Esophagus muscularis mucosa (tissue), 4 donors: ENCODE data around the gene CPNE8. TPM values are rescaled to one million over a fixed set of nuclear protein-coding genes. Genes with fewer than 3 reads are reported as not detected.
A peak's percentile ranks its signal among the peaks of the same experiment; 100 is the strongest.

Experiments
- DNase-seq: peaks from one replicate; pipeline ENCODE4 v3.0.0-alpha.2; 2017; ENCODE audit errors: extremely low spot score
- H3K27ac ChIP-seq, 4 donors: fragments of 200-600 bp; sonication (generic); replicated peaks in 1 of 4; 1 replicate in 3 of 4; 2 replicates in 1 of 4; pipeline ENCODE4 v1.5.1; 2016 to 2019; ENCODE audit warnings: mild to moderate bottlenecking in 1 of 4
- H3K27me3 ChIP-seq, 4 donors: fragments of 200-600 bp; sonication (generic); one replicate each; pipeline versions ENCODE4 v1.5.1 to v1.6.0; 2016 to 2019
- H3K36me3 ChIP-seq, 4 donors: fragments of 200-600 bp; sonication (generic); one replicate each; pipeline ENCODE4 v1.5.1; 2016 to 2019
- H3K4me1 ChIP-seq, 4 donors: fragments of 200-600 bp; sonication (generic); one replicate each; pipeline ENCODE4 v1.5.1; 2016 to 2019
- H3K4me3 ChIP-seq, 4 donors: fragments of 200-600 bp; sonication (generic); 1 replicate in 2 of 4; 2 replicates in 2 of 4; pipeline ENCODE4 v1.5.1; 2016 to 2019; ENCODE audit warnings: mild to moderate bottlenecking in 4 of 4, moderate library complexity in 1 of 4
- H3K9me3 ChIP-seq, 4 donors: fragments of 200-600 bp; sonication (generic); 1 replicate in 3 of 4; 2 replicates in 1 of 4; pipeline ENCODE4 v1.5.1; 2016 to 2019
- EP300 ChIP-seq: sonication (generic); formaldehyde crosslinking; IDR thresholded peaks from one replicate; pipeline ENCODE4 v1.6.1; 2017; ENCODE audit warnings: antibody characterized with exemption
- POLR2A ChIP-seq: fragments of 450-650 bp; IDR thresholded peaks from one replicate; pipeline ENCODE4 v1.6.1; 2017; ENCODE audit warnings: antibody characterized with exemption, moderate library complexity, mild to moderate bottlenecking, low read depth
- POLR2AphosphoS5 ChIP-seq, 2 donors: sonication (generic); formaldehyde crosslinking; IDR thresholded peaks; one replicate each; pipeline ENCODE4 v1.6.1; 2017; ENCODE audit warnings: antibody characterized with exemption in 2 of 2
- WGBS: methylation state at CpG from one replicate; pipeline ENCODE4 v1.1.5; 2018; 5-methylcytosine and 5-hydroxymethylcytosine counted together
- intact Hi-C: fragments of 100-400 bp; cut with DNase I; formaldehyde crosslinking; loops from one replicate; pipeline ENCODE4 v1.15.1; 2023
- total RNA-seq, 4 donors: library from RNA; depleted of rRNA; stranded (reverse); fragments of >200 nt; gene quantifications; one replicate each; pipeline versions ENCODE4 v1.1.0 to v1.2.1, GENCODE V29; 2016
- TF ChIP-seq, protein P1 (sequence below), 3 experiments: fragments of 200-600 bp in 2 of 3; fragments of 450-650 bp in 1 of 3; sonication (generic) in 2 of 3; IDR thresholded peaks; one replicate each; pipeline ENCODE4 v1.5.1; 2017 to 2019; ENCODE audit warnings: antibody characterized with exemption in 3 of 3, mild to moderate bottlenecking in 2 of 3, moderate library complexity in 1 of 3

The CPNE8 gene
- total RNA-seq, 4 donors from 2014 or later, result 12.8 to 34.0 (median 21.3) TPM

DNA sequence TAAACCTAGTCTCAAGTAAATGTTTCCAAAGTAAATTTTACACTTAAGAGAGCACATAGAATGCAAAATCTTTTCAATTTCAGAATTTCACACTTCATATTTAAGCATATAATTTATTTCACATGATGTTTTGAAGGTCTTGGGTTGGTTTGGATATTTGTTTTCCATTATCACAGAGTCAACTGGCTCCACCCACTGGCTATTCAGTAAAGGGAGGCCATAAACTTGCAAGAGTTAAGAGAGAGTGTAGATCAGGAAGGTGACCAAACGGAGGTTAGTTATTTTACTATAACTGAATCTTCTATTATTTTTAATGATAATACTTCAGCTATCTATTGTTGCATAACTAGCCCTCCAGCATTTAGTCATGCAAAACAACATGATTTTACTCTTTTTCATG is 6.2 kb upstream of the CPNE8 start:
- WGBS, result 58% methylated on average over 1 of the region's 1 CpG

DNA sequence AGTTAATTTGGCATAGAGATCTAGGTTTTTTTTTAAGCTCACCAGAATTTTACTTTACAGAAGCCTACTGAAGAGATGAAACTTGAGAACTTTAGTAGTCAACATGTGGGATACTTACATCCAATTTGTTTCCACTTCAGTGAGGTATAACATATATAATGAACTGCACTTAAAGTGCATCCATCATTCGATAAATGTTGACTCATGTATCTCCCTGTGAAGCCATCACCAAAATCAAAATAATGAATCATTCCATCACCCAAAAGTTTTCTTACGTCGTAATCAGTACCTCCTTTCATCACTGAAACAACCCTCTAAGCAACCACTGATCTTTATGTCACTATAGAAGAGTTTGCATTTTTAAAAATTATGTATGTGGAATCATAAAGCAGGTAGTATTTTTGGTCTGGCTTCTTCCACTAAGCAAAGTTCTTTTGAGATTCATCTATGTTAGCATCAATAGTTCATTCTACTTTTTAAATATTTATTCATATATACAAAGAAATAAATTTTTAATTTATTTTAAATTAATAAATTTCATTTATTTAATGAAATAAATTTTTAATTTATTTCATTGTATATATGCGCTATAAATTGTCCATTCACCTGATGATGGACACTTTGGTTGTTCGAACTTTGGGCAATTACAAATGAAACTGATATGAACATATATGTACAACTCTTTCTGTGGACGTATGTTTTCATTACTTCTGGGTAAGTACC is 2.0 kb upstream of the CPNE8 start:
- TF ChIP-seq POLR2AphosphoS5 (IDR thresholded peaks at IDR 0.05) (no peak), EP300 (no peak), POLR2A (no peak)
- TF ChIP-seq, protein P1, sequence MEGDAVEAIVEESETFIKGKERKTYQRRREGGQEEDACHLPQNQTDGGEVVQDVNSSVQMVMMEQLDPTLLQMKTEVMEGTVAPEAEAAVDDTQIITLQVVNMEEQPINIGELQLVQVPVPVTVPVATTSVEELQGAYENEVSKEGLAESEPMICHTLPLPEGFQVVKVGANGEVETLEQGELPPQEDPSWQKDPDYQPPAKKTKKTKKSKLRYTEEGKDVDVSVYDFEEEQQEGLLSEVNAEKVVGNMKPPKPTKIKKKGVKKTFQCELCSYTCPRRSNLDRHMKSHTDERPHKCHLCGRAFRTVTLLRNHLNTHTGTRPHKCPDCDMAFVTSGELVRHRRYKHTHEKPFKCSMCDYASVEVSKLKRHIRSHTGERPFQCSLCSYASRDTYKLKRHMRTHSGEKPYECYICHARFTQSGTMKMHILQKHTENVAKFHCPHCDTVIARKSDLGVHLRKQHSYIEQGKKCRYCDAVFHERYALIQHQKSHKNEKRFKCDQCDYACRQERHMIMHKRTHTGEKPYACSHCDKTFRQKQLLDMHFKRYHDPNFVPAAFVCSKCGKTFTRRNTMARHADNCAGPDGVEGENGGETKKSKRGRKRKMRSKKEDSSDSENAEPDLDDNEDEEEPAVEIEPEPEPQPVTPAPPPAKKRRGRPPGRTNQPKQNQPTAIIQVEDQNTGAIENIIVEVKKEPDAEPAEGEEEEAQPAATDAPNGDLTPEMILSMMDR (IDR thresholded peaks at IDR 0.05), result no peak
- Histone ChIP-seq H3K4me3 (peak overlapping the region; percentile 73 to 86 (median 80)), H3K9me3 (no peaks in the 10 kb centered on the region), H3K36me3 (no peaks in the 10 kb centered on the region), H3K27me3 (no peaks in the 10 kb centered on the region), H3K4me1 (peaks cover 4 to 38% (median 27%) of the 10 kb centered on the region in 4 donors), H3K27ac (peak overlapping the region; percentile 90 to 98 (median 92))
- no peak for DNase-seq
- intact Hi-C loops, result loop anchor here (5.0 to 10.0 kb wide), 2 partner anchors 197 to 590 kb away; partner anchors contain the start of gene ALG10B
- 71% methylated on average over 6 of the region's 6 CpGs for WGBS

More for the DNA sequence above, 6.2 kb upstream of the CPNE8 start:
- Histone ChIP-seq H3K4me3 (no peak overlapping the region), H3K9me3 (no peaks in the 10 kb centered on the region), H3K27me3 (no peaks in the 10 kb centered on the region), H3K4me1 (peaks cover 4 to 8% (median 6%) of the 10 kb centered on the region in 4 donors), H3K27ac (no peak overlapping the region), H3K36me3 (no peaks in the 10 kb centered on the region)
- TF ChIP-seq, protein P1 (IDR thresholded peaks at IDR 0.05), result no peak
- TF ChIP-seq POLR2AphosphoS5 (IDR thresholded peaks at IDR 0.05) (no peak), EP300 (no peak), POLR2A (no peak)
- intact Hi-C loops, result no loop called here
- no peak for DNase-seq

DNA sequence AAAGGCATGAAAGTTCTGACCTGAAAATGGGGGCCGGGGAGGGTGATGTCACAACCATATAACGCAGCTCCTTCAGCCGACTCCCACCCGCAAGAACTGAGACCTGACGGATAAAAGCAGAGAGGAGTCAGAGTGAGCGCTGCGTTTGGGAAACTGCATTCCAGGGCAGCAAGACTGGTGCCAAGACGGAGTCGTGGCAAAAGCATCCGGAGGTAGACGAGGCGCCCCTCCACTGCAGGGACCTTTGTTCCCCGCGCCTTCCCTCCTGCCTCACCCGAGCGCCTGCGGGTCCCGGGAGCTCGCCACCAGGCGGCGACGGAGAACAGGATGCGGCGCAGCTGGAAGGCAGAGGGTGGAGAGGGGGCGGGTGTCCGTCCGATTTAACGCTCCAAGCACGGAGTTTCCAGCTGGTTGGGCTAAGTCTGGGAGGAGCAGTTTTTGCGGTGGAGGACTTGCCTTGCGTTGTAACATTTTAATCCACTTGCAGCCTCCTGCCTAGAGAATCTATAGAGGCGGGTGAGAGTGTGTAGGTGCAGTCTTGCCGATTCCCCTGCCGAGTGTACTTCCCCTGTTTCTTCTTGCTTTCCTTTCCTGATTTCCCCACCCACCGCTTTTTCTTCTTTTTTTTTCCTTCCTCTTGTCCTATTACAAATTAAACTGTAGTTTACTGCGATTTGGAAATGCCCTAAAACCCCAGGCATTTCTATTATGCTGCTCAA is 1.2 kb upstream of the CPNE8 start:
- WGBS, result 0% methylated on average over 26 of the region's 36 CpGs
- H3K36me3 ChIP-seq, result no peaks in the 10 kb centered on the region
- peak overlapping the region; percentile 90 to 98 (median 92) for H3K27ac ChIP-seq

DNA sequence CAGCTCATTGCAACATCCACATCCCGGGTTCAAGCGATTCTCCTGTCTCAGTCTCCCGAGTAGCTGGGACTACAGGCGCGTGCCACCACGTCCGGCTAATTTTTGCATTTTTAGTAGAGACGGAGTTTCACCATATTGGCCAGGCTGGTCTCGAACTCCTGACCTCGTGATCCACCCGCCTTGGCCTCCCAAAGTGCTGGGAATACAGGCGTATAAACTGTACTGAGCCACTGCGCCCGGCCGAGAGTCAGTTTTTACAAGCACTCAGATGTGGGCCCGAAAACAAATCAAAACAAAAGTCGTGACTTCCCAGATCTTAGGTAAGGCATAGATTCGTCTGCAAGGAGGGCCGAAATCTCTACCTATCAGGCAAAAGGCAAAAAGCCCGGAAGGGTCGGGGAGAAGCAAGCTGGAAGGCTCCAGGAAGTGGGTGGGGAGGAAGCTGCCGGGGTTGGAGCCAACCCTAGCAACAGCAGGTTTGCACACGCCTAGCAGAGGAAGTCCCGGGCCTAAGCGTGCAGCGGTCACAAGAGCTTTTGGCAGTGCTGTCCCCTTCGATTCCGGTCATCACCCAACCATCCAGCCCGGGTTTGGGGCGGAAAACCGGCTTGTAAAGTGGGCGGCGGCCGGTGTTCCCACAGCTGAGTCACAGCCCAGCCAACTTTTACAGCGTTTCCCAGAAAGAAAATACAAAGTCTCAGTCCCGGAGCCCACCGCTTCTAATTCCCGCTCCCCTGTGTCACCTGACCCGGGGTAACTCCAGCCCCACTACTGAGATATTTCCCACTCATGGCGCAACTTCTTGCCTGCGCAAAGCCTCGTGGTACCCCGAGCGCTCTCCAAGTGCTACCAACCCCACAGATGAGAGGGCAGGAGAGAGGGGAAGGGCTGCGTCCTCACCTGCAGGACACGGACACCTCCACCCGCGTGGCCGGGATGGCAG is 583 bp downstream of the CPNE8 start:
- DNase-seq, result peak; percentile 95
- WGBS, result 36% methylated on average over 36 of the region's 49 CpGs
- TF ChIP-seq, protein P1 (IDR thresholded peaks at IDR 0.05), result no peak
- peak; percentile 44 for TF ChIP-seq EP300
- peak; percentile 25 for TF ChIP-seq POLR2A
- peak in 1 of 2 donors; percentile 68 for TF ChIP-seq POLR2AphosphoS5 (IDR thresholded peaks at IDR 0.05)
- Histone ChIP-seq H3K36me3 (no peaks in the 10 kb centered on the region), H3K4me3 (peak overlapping the region; percentile 73 to 86 (median 80)), H3K27me3 (no peaks in the 10 kb centered on the region), H3K27ac (peak overlapping the region; percentile 90 to 98 (median 92)), H3K4me1 (peaks cover 4 to 38% (median 27%) of the 10 kb centered on the region in 4 donors), H3K9me3 (no peaks in the 10 kb centered on the region)
- intact Hi-C loops, result loop anchor here (5.0 to 10.0 kb wide), 2 partner anchors 200 to 588 kb away; partner anchors contain the start of gene ALG10B

More for the DNA sequence above, 1.2 kb upstream of the CPNE8 start:
- Histone ChIP-seq H3K9me3 (no peaks in the 10 kb centered on the region), H3K4me1 (peaks cover 4 to 38% (median 27%) of the 10 kb centered on the region in 4 donors), H3K27me3 (no peaks in the 10 kb centered on the region), H3K4me3 (peak overlapping the region; percentile 73 to 86 (median 80))
- intact Hi-C loops, result loop anchor here (5.0 to 10.0 kb wide), 2 partner anchors 198 to 589 kb away; partner anchors contain the start of gene ALG10B
- peak; percentile 94 for DNase-seq
- TF ChIP-seq POLR2AphosphoS5 (IDR thresholded peaks at IDR 0.05), result peak; percentile 84 to 86
- TF ChIP-seq, protein P1 (IDR thresholded peaks at IDR 0.05), result peak; percentile 78 to 96 (median 85)
- no peak for TF ChIP-seq EP300
